Esophagus (tissue), 2 donors: ENCODE measurements around the gene RANBP1. TPM values are rescaled to one million over a fixed set of nuclear protein-coding genes. Genes with fewer than 3 reads are reported as not detected.
"Not testable (repeated sequence)": the region's sequence is repeated elsewhere in the genome, so short reads cannot be mapped to it uniquely, and the experiment has no call there.

Experiments used
- H3K27ac ChIP-seq, 2 donors: one replicate each; pipeline ENCODE4 v1.5.1; 2013; ENCODE audit warnings: low read depth in 2 of 2, mild to moderate bottlenecking in 2 of 2, inconsistent platforms in 1 of 2, low read length in 1 of 2, moderate library complexity in 1 of 2
- H3K27me3 ChIP-seq, 2 donors: one replicate each; pipeline ENCODE4 v1.6.1; 2013; ENCODE audit warnings: low read length in 2 of 2, control low read depth in 1 of 2, mild to moderate bottlenecking in 1 of 2; ENCODE audit not compliant: insufficient read depth in 2 of 2, control insufficient read depth in 1 of 2
- H3K36me3 ChIP-seq, 2 donors: one replicate each; pipeline ENCODE4 v1.6.1; 2013; ENCODE audit warnings: low read length in 1 of 2; ENCODE audit not compliant: control insufficient read depth in 2 of 2, insufficient read depth in 2 of 2
- H3K4me1 ChIP-seq, 2 donors: one replicate each; pipeline ENCODE4 v1.6.1; 2013; ENCODE audit warnings: low read length in 1 of 2; ENCODE audit not compliant: control insufficient read depth in 2 of 2, insufficient read depth in 2 of 2
- H3K4me3 ChIP-seq, 2 donors: one replicate each; pipeline ENCODE4 v1.5.1; 2013; ENCODE audit warnings: low read length in 2 of 2, mild to moderate bottlenecking in 2 of 2, low read depth in 1 of 2, moderate library complexity in 1 of 2
- H3K9me3 ChIP-seq, 2 donors: one replicate each; pipeline ENCODE4 v1.6.1; 2013; ENCODE audit warnings: mild to moderate bottlenecking in 2 of 2, low read depth in 1 of 2, low read length in 1 of 2, moderate library complexity in 1 of 2; ENCODE audit not compliant: control insufficient read depth in 2 of 2, insufficient read depth in 1 of 2
- WGBS, 2 donors: extraction: QIAGEN DNeasy Blood & Tissue Kit; methylation state at CpG; one replicate each; pipeline ENCODE4 v1.1.7; 2013; 5-methylcytosine and 5-hydroxymethylcytosine counted together
- polyA plus RNA-seq, 2 donors: library from polyadenylated mRNA; stranded (reverse); fragments of 200-250 nt; gene quantifications; one replicate each; pipeline ENCODE4 v1.2.3, GENCODE V29; 2013
- donor health status: healthy with polysubstance abuse.
- donor health status: Bipolar disorder and iron deficiency.

RANBP1 gene
- polyA plus RNA-seq, 2 donors, result 49.2 to 136 TPM

GRCh38 chr22:20156611-20157429 lies 40.9 kb downstream of the RANBP1 start:
- H3K36me3 ChIP-seq, result no peaks in the 10 kb centered on the region
- H3K27ac ChIP-seq, result no peak overlapping the region
- H3K27me3 ChIP-seq, result no peaks in the 10 kb centered on the region
- 38 to 41% methylated on average over 17 of the region's 17 CpGs for WGBS, 2 donors
- H3K4me3 ChIP-seq, result no peak overlapping the region
- H3K4me1 ChIP-seq, result peaks cover 0 to 2% of the 10 kb centered on the region in 2 donors
- no peaks in the 10 kb centered on the region for H3K9me3 ChIP-seq

GRCh38 chr22:20157430-20158183 lies 41.7 kb downstream of the RANBP1 start:
- whole genome bisulfite sequencing, 2 donors, result 59 to 62% methylated on average over 14 to 15 of the region's 15 CpGs

GRCh38 chr22:20158391-20159036 lies 42.6 kb downstream of the RANBP1 start:
- no peaks in the 10 kb centered on the region for H3K9me3 ChIP-seq
- no peaks in the 10 kb centered on the region for H3K27me3 ChIP-seq
- H3K4me1 ChIP-seq, result peaks cover 0 to 2% of the 10 kb centered on the region in 2 donors
- H3K27ac ChIP-seq, result no peak overlapping the region
- H3K36me3 ChIP-seq, result no peaks in the 10 kb centered on the region
- WGBS, 2 donors, result 65 to 79% methylated on average over 13 to 15 of the region's 15 CpGs
- no peak overlapping the region for H3K4me3 ChIP-seq

More at GRCh38 chr22:20157430-20158183, 41.7 kb downstream of the RANBP1 start:
- Histone ChIP-seq H3K4me3 (no peak overlapping the region), H3K27ac (no peak overlapping the region), H3K4me1 (peaks cover 0 to 2% of the 10 kb centered on the region in 2 donors), H3K9me3 (no peaks in the 10 kb centered on the region), H3K36me3 (no peaks in the 10 kb centered on the region), H3K27me3 (no peaks in the 10 kb centered on the region)

GRCh38 chr22:20159076-20159475 lies 43.2 kb downstream of the RANBP1 start:
- Histone ChIP-seq H3K36me3 (no peaks in the 10 kb centered on the region), H3K4me3 (no peak overlapping the region), H3K9me3 (no peaks in the 10 kb centered on the region), H3K27ac (no peak overlapping the region), H3K27me3 (no peaks in the 10 kb centered on the region), H3K4me1 (peaks cover 0 to 2% of the 10 kb centered on the region in 2 donors)
- WGBS, 2 donors, result 27 to 43% methylated on average over 8 to 9 of the region's 9 CpGs

GRCh38 chr22:20159531-20159930 lies 43.6 kb downstream of the RANBP1 start:
- H3K36me3 ChIP-seq, H3K27ac ChIP-seq, H3K4me3 ChIP-seq, H3K4me1 ChIP-seq, H3K9me3 ChIP-seq, H3K27me3 ChIP-seq: not testable (repeated sequence)
- WGBS, 2 donors, result 68 to 78% methylated on average over 8 to 13 of the region's 14 CpGs

GRCh38 chr22:20160041-20160440 lies 44.1 kb downstream of the RANBP1 start:
- peaks cover 0 to 2% of the 10 kb centered on the region in 2 donors for H3K4me1 ChIP-seq
- H3K36me3 ChIP-seq, result no peaks in the 10 kb centered on the region
- no peak overlapping the region for H3K27ac ChIP-seq
- no peaks in the 10 kb centered on the region for H3K9me3 ChIP-seq
- WGBS, 2 donors, result 78 to 80% methylated on average over 10 of the region's 10 CpGs
- H3K27me3 ChIP-seq, result no peaks in the 10 kb centered on the region
- H3K4me3 ChIP-seq, result no peak overlapping the region

GRCh38 chr22:20164863-20165262 lies 49.0 kb downstream of the RANBP1 start:
- no peak overlapping the region for H3K4me3 ChIP-seq
- peaks cover 0 to 2% of the 10 kb centered on the region in 2 donors for H3K4me1 ChIP-seq
- no peaks in the 10 kb centered on the region for H3K9me3 ChIP-seq
- H3K36me3 ChIP-seq, result no peaks in the 10 kb centered on the region
- WGBS, 2 donors, result 70 to 73% methylated on average over 11 of the region's 11 CpGs
- H3K27me3 ChIP-seq, result no peaks in the 10 kb centered on the region
- no peak overlapping the region for H3K27ac ChIP-seq

- no peaks in the 10 kb centered on the region for H3K36me3 ChIP-seq
- no peak overlapping the region for H3K27ac ChIP-seq
- no peak overlapping the region for H3K4me3 ChIP-seq
- H3K4me1 ChIP-seq, result peaks cover 0 to 2% of the 10 kb centered on the region in 2 donors
- no peaks in the 10 kb centered on the region for H3K9me3 ChIP-seq
- no peaks in the 10 kb centered on the region for H3K27me3 ChIP-seq
- 89 to 94% methylated on average over 12 of the region's 12 CpGs for WGBS, 2 donors
Measured at GRCh38 chr22:20165421-20165820, 49.5 kb downstream of the RANBP1 start.

GRCh38 chr22:20165913-20166312 lies 50.0 kb downstream of the RANBP1 start:
- WGBS, 2 donors, result 86 to 88% methylated on average over 7 of the region's 7 CpGs
- no peak overlapping the region for H3K27ac ChIP-seq
- no peaks in the 10 kb centered on the region for H3K27me3 ChIP-seq
- H3K36me3 ChIP-seq, result no peaks in the 10 kb centered on the region
- H3K4me1 ChIP-seq, result peaks cover 0 to 2% of the 10 kb centered on the region in 2 donors
- H3K9me3 ChIP-seq, result no peaks in the 10 kb centered on the region
- H3K4me3 ChIP-seq, result no peak overlapping the region
